Endometrial microvascular endothelial cells (primary cell): Measurements from ENCODE around the gene TMEM181. TPM values are rescaled to one million over a fixed set of nuclear protein-coding genes. Genes with fewer than 3 reads are reported as not detected.
"Not testable (repeated sequence)": the region's sequence is repeated elsewhere in the genome, so short reads cannot be mapped to it uniquely, and the experiment has no call there.

ENCODE experiments used
- in situ Hi-C: cut with HindIII; loops from 2 replicates; pipeline ENCODE4 v1.10.0; 2017; ENCODE audit warnings: low sequenced_read_pairs, low pct_unique_long_range_greater_than_20kb; ENCODE audit errors: inconsistent ontology term
- total RNA-seq: library from RNA; depleted of rRNA; stranded (reverse); fragments of >200 nt; gene quantifications from one replicate; pipeline ENCODE4 v1.2.3, GENCODE V29; 2015; ENCODE audit errors: inconsistent ontology term

TMEM181 gene
- total RNA-seq, 1 donor from 2014 or later: 28.0 TPM

DNA sequence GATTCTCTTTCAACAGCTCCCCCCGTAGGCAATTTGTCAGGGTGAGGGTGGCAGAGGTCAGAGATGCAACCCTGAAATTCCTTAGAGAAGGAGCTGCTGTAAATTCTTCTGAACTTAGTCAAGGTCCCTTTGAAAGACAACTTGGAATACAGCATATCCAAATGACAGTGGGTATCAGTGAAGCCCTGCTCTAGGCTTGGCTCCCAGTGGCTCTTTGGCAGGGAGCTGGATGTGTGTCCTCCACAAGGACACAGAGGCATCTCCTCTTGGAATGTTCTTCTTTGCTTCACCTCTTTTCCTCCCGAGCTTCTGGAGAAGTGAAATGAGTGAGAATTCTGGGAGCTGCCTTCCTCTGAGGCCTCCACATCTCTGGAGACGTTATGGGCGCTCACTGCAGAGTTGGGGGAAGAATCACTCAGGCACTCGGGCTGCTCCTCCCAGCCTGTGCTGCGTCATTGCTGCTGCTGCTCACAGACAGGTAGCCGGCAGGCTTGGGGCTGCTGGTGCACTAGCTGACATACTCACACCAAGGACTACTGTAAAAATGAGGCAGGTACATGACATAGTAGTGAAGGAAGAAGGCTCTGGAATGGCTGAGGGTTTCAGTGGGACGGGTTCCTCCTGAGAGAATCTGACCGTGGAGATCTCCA, 50.6 kb downstream of the TMEM181 start:
- in situ Hi-C loops: no loop called here

DNA sequence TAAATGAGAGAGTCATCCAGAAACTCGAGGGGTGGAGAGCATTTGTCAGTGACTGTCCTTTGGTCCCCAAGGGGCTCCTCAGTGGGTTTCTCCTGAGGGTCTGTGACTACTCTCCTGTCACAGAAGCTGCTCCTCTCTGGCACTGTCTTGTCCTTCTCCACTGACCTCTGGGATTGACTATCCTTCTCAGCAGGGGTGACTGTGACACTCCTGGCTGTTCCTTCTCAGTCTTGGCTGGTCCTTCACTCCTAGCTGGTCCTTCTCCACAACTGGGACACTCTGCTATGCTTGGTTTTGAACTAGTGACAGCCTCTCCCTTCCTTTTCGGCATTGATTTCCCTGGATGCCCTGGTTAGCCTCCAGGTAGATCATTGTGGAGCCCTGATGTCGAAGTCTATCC, 51.1 kb downstream of the TMEM181 start:
- in situ Hi-C loops: no loop called here

DNA sequence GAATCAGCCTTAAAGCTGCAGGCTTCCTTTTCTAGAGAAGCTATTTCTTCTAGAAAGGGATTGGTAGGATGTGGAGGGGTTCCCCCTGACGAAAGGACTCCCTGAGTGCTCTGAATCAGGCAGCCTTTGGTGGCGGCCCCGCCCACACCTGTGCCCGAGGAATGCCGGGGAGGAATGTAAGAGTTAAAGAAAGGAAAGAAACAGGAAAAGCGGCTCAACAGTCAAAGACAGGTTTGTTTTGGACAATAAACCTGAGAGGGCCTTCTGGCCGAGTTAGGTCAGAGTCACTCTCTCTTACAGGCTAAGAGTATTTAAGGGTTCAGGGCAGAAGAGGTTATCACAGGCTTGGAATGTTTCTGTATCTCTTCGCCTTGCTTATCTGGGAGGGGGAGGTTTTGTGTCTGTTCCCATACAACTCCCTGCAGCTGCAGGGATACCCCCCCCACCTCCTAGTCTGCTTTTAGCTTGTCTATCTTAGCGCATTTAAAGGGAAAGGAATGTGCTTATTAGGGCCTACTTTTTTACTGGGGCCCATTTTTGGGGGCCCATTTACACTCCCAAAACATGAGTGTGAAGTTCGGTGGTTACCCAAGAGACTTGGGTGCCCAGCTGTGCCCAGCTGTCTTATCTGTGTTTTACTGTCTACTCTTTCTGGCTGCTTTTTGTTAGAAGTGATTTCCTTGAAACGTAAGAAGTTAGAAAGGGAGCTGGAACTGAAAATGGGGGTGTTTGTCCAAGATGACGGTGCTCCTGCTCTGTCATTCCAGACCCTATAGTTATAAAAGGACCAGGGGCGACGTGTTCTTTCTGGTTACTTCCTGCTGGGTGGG, 51.9 kb downstream of the TMEM181 start:
- in situ Hi-C loops: no loop called here

DNA sequence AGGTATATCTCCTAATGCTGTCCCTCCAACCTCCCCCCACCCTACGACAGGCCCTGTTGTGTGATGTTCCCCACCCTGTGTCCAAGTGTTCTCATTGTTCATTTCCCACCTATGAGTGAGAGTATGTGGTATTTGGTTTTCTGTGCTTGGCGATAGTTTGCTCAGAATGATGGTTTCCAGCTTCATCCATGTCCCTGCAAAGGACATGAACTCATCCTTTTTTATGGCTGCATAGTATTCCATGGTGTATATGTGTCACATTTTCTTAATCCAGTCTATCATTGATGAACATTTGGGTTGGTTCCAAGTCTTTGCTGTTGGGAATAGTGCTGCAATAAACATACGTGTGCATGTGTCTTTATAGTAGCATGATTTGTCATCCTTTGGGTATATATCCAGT, 54.7 kb downstream of the TMEM181 start:
- in situ Hi-C loops: not testable (repeated sequence)

DNA sequence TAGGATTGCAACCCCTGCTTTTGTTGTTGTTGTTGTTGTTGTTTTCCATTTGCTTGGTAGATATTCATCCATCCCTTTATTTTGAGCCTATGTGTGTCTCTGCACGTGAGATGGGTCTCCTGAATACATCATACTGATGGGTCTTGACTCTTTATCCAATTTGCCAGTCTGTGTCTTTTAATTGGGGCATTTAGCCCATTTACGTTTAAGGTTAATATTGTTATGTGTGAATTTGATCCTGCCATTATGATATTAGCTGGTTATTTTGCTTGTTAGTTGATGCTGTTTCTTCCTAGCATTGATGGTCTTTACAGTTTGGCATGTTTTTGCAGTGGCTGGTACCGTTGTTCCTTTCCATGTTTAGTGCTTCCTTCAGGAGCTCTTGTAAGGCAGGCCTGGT, 58.4 kb downstream of the TMEM181 start:
- in situ Hi-C loops: not testable (repeated sequence)

DNA sequence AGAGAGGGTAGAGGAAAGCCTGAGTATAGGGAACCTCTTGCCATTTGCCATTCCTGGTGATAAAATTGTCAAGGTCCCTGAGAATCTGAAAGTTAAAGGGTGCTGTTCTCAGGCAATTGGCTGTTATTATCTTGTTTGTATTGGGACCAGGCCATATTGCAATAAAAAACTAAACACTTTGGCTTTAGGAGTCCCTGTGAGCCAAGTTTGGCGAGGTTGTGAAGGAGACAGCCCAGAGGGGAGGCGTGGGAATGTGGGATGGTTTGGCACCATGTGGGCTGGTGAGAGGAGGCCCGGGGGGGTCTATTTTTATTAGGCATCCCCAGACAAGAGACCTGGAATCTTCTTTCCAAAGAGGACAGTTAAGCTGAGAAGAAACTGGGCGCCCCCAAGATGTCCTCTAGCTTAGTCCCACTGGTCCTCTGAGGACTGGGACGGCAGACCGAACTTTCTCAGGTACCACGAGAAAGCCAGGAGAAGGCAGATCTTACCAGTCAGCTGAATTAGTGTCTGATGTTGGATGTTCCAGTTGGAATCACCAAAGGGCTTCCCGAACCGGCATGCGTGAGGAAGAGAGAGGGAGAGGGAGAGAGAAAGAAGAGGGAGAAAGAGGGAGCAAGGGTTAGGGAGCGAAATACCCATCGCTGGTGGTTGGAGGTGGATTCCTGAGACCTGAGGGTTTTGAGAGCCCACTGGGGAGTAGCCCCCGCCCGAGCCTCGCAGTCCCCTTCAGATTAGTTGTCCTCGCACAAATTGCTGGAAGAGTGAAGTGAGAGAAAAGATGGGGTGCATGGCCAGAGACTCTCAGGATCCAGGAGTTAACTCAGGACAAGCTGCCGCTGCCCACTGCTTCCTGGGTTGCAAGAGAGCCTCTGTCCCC, 60.3 kb downstream of the TMEM181 start:
- in situ Hi-C loops: no loop called here

DNA sequence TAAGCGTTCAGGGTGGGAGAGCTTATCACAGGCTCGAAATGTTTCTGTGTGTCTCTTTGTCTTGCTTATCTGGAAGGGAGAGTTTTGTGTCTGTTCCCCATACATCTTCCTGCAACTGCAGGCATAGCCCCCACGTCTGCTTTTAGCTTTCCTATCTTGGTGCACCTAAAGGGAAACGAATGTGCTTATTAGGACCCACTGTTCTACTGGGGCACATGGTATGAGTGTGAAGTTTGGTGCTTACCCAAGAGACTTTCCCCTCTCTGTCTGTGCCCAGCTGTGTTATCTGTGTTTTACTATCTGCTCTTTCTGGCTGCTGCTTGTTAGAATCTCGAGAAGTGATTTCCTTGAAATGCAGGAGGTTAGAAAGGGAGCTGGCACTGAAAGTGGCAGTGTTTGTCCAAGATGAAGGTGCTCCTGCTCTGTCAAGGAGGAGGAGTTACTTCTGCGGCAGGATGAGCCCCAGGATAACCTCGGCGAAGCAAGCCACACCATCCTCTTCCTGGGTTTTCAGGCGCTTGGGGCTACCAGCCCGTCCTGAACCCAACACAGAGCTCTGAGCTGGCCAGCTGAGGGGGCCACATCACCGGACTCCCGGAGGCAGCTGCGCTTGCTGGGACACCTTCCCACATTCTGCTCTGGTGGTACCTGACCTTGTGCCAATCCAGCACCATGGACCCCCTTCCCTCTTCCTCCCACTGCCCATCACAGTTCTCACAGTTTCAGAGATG, 61.2 kb downstream of the TMEM181 start:
- in situ Hi-C loops: no loop called here

DNA sequence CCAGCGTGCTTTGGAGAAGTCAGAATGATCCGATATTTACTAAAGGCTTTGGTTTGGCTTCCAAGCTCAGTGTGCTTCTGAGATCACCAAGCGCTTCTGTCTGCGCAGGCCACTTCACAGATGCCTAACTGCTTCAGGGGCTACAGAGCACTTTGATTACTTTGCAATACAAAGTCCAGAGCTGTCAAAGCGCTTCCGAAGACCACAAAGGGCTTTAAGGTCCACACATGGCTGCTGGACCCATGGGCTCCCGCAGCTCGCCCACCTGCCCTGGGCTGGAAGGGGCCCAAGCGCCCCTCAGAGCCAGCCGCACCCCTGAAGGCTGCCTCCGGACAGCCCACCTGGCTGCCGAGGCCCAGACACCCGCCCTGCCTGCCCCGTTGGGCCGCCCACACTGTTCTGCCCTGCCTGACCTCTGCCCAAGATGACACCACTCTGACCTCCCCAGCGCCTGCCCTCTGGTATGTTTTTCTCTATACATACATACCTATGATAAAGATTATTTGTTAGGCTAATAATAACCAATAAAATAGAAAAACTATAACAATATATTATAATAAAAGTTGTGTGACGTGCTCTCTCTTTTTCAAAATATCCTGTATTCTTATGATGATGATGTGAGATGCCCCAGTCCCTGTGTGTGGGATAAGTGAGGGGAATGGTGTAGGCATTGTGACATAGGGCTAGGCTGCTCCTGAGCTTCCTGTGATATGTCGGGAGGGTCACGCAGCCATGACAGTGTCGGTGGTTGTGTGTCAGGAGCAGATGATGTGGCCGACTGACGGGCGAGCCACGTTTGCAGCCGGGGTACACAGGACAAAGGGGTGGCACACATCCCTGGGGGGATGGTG, 62.0 kb downstream of the TMEM181 start:
- in situ Hi-C loops: no loop called here

DNA sequence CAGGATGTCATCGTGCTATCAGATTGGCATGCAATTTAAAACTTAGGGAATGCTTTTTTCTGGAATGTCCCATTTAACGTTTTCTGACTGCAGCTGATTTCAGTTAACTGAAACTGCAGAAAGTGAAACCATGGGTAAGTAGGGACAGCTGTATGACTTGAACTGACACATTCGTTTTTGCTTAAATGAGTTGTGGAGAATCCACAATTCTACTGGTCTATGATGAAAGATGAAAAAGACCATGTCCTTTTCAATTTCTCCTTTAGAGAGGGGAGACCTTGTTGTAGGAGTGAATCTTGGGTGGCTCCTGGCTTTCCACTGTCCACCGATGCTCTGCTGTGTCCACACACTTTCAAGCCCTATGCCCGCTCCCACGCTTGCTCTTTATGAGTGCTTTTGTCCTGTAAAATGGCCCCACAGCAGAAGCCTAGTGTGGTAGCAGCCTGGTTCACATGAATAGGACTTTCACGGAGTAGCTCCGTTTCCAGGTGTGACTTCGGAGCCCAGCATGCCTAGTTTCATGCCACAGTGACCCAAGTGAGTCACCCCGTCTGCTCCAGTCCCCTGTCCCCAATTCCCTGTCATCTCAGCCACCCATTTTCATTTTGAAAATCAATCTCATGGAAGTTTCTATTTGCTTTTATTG, 62.8 kb downstream of the TMEM181 start:
- in situ Hi-C loops: no loop called here

DNA sequence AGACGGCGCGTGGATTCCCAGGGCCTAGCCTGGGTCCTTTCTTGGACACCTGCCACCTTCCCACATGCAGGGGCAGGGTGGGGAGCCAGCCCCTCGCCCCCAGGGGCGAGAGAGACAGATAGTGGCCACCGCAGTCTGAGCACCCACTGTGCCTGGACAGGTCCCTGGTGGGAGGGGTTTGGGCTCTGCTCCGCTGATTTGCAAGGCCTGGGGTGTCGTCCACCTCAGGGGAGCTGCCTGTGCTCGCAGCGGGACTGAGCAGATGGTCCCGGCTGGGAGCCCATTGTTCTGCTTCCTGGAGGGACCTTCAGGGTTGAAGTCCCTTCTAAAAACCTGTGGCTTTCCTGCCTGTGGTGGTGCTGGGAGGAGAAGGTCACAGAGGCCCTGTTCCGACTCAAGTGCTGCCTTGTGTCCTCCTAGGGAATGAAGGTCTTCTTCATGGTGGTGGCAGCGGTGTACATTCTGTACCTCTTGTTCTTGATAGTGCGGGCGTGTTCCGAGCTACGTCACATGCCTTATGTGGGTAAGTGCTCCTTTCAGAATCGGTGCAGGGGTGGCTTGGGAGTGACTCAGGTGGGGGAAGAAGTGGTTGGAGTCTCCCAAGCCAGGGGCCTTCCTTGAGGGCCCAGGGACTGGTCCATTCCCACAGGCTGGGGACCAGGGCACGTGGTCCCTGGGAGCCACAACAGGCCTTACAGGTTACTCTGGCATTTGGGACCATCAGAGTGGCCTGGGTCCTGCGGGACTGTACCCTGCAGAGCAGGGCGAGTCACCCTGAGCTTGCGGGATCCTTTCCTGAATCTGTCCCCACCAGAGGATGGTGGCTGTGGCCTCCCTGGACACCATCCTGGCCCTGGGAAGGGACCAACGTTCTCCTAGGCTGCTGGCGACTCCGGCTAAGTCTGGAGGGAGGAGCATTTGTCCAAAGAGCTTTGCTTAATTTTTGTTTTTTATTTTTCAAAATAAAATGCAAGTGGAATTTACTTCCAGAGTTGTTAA, 65.1 kb downstream of the TMEM181 start:
- in situ Hi-C loops: no loop called here

DNA sequence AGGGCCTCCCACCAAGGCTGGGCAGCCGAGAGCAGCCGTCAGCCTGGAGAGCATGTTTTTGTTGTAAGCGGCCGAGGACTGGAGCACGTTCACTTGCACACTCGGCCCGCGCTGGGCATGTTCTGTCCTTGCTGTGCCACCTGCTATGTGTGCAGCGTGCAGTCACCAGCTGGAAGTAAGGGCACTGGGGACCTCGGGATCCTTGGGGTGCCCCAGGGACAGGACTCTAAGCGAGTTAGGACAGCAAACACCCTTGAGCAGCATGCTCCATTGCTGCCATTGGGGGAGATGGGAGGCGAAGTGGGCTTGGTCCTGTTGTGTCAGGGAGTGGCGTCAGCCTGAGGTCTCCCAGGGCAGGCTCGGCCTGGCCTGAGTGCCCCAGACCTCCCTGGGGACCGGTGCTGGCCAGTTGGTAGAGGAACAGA, 66.0 kb downstream of the TMEM181 start:
- in situ Hi-C loops: no loop called here

DNA sequence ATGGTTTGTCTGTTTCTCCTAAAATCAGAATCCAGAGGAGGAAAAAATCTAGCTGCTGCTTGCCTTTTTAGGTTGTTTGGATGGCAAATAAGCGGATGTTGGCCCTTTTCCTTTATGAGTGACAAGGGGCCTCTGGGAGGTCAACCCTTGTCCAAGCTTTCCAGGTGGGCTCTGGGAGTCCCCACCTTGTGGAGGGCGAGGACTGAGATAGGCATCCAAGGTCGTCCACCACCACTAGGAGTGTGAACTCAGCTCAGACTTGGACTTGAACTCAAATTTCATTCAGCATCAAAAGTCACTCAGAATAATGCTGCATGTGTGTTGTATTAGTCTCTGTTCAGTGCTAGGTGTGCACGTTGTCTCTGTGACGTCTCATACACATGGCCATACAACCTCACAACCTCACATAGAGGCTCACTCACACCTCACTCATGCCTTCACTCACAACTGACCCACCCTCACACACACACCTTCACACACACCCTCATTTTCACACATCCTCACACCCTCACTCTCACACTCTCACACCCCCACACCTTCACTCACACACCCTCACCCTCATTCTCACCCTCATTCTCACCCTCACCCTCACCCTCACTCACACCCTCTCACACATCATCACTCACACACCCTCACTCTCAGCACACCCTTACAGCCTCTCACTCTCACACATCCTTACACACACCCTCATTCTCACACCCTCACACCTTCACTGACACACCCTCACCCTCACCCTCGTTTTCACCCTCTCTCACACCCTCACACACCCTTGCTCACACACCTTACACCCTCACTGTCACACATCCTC, 66.7 kb downstream of the TMEM181 start:
- in situ Hi-C loops: no loop called here

DNA sequence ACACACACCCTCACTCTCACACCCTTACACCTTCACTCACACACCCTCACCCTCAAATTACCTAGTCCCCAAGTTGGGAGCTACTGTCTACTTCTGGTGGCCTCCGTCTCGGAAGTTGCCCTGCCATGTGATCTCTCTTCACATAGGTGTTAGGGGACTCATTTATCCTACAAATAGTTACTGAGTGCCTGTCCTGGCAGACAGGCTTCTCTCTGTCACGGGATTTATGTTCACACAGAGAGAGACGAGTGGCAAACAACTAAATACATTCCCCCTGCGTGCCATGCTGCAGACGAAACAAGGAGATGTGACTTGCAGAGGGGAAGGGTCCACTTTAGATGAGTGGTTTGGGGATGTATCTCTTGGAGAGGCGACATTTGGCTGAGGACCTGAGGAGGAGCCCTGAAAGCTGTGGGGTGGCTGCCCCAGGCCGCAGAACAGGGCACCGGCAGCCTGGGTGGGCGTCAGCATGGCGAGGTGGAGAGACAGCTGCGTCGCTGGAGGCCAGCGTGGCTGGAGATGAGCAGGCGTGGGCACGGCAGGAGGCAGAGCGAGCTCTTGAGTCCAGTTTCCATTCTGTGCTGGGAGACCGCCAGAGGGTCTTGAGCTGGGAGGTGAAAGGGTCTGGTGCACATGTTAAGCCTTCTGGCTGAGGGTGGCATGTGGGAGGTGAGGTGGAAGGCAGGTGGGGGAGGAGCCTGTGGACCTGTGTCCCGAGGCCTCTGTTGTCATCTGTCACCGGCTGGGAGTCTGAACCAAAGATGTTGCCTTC, 67.5 kb downstream of the TMEM181 start:
- in situ Hi-C loops: no loop called here

DNA sequence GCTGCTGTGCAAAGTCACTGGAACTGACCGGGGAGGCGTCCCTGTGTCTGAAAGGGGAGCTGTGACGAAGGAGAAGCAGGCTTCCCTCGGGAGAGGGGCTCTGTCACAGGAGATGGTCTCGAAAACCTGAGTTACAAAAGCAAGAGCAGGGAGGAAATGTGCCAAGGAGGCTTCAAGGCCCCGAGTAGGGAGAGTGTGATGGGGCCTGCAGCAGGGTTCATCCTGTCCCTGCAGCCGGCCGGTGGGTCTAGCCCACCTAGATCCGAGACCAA, 68.0 kb downstream of the TMEM181 start:
- in situ Hi-C loops: no loop called here

DNA sequence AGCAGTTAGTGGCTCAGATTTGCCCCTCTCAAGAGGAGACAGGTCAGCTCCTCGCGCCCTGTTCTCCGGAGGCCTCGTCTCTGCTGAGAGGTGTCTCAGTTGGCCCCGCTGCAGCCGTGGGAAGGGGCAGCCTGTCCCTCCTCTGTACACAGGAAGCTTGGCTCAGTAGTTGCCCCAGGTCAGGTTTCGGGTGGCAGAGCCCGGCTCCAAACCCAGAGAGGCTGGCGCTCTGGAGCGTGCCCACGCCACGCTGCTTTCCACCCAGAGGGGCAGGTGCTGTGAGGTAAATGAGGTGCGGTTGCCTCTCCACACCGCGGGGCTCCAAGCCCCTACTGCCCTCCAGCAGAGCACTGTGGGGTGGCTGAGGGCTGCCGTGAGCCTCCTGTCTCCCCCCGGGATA, 68.7 kb downstream of the TMEM181 start:
- in situ Hi-C loops: no loop called here
